GM12874 (cell line): ENCODE results near the gene DUSP8.

Source experiments
- TF ChIP-seq, protein P1 (sequence below): IDR thresholded peaks from 2 replicates; pipeline ENCODE4 v1.5.1; 2011; ENCODE audit warnings: low read depth, mild to moderate bottlenecking, control low read depth, low read length, moderate library complexity; ENCODE audit not compliant: insufficient read depth

Gene DUSP8

DNA sequence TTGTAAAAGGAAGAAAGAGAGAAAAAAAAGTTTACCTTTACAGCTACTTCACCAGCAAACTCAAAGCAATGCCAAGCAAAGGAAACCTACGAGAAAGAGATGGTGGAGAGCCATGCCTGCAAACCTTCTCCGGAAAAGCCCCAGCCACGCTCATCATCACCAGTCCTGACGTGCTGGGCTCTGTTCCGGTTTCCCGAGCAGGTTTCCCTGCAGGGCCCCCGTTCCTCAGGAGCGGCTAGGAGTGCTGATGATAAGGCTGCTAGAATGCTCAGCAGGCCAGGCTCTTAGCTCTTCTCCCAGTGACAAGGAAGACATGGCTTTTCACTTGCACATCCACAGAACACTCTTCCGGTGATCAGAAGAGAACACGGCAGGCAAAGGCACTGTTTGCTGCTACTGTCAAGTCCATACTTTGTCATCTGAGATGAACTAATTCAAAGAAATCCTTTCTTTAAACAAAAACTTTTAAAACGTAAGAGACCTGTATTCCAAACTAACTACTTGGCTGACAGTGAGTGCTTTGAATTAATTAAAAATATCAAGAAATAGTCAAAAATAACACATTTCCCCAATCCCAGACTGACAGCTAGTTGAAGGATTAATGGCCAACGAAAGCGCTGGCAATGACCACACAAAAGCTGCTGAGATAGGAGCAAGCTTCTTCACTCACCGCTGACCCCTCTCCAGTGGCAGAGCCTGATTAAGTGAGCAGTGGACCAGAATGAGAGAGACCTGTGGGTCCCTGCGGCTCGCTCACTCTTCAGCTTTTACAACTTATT, 35.8 kb downstream of the DUSP8 start:
- TF ChIP-seq, protein P1, sequence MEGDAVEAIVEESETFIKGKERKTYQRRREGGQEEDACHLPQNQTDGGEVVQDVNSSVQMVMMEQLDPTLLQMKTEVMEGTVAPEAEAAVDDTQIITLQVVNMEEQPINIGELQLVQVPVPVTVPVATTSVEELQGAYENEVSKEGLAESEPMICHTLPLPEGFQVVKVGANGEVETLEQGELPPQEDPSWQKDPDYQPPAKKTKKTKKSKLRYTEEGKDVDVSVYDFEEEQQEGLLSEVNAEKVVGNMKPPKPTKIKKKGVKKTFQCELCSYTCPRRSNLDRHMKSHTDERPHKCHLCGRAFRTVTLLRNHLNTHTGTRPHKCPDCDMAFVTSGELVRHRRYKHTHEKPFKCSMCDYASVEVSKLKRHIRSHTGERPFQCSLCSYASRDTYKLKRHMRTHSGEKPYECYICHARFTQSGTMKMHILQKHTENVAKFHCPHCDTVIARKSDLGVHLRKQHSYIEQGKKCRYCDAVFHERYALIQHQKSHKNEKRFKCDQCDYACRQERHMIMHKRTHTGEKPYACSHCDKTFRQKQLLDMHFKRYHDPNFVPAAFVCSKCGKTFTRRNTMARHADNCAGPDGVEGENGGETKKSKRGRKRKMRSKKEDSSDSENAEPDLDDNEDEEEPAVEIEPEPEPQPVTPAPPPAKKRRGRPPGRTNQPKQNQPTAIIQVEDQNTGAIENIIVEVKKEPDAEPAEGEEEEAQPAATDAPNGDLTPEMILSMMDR = no peak

DNA sequence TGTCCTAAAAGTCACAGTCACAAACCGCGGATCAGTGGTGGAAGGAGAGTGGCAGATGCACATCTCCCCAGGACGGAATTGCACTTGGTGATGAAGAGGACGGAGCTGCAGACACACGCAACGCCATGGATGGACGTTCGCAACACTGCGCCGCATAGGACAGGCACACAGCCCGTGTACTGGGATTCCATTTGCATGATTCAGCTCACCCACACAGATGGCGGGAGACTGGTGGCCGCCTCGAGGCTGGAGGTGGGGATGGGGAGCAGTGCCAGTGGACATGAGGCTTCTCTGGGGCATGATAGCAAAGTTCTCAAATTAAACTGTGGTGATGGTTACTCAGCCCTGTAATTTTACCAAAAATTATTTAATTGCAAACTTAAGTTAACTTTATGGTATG, 37.4 kb downstream of the DUSP8 start:
- TF ChIP-seq, protein P1 = no peak

DNA sequence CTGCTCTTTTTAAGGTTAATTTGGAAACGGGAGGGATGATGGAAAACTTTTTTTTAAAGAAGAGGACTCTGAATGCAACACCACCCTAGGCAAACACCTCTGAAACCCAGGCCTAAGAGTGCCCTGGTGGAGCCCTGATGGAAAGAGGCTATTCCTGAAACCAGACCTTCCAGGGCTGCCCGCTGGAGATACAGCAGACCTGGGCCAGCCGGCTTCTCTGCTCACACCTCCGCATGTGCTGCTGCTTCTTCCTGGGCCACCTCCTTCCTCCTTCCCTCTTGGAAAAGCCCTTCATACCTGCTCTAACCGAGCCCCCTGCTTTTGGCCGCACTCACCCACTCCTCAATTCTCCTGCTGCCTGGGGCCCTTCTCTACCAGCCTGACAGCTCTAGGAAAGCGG, 37.9 kb downstream of the DUSP8 start:
- TF ChIP-seq, protein P1 = no peak

DNA sequence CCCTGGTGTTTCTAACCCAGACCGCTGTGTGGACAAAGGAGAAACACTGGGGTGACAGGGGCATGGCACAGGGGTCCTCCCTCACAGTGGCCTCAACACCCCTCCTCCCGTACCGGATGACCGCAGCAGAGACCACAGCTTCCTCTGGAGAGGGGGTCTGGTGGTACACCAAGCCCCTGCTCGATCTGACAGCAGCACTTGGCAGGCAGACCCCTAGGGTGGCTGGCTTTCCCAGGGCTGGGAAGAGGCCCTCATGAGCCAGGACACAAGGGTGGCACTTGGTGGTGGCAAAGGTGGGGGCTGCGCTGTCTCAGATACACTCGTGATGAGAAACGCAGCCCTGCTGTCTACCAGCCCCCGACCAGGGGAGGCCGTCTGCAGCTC, 38.7 kb downstream of the DUSP8 start:
- TF ChIP-seq, protein P1 = no peak

DNA sequence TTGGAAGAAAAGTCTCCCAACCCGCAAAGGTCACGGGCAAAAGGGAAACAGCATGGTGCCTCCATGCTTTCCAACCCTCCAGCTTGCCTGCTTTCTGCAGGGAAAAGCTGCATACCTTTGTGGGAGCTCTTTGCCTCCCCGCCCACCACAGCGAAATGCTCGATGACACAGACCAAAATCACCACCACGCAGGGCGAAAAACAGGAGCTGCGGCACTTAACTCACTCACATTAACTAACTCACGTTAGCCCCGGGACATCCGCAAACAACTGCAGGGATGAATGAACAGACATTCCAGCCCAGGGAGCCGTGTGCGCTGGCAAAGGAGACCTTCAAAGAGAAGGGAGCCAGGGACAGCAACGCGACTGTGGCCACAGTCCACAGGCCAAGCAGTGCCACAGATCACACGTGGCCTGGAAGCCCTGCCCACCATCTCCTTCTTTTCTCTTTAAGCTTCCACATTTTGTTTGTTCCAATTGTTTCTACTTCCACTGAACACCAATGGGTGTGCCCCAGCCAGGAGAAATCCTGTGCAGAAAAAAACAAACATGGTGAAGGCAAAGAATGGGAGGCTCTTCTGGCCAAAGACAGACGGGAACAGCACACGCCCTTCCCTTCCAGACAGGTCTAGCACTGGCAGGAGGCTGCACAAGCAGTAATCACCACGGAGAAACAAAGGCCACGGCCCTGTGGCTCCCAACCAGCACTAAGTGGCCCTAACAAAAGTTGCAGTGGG, 39.3 kb downstream of the DUSP8 start:
- TF ChIP-seq, protein P1 = no peak

- TF ChIP-seq, protein P1 = no peak
Observed at GRCh38 chr11:1532014-1532586, 40.0 kb downstream of the DUSP8 start.

- TF ChIP-seq, protein P1 = no peak
Observed at GRCh38 chr11:1531449-1532013, 40.5 kb downstream of the DUSP8 start.
